LHCN-M2 (cell line): ENCODE measurements around the gene HSF5. TPM values are rescaled to one million over a fixed set of nuclear protein-coding genes. Genes with fewer than 3 reads are reported as not detected.

Experiments used
- total RNA-seq: library from RNA; depleted of rRNA; stranded (reverse); fragments of >200 nt; gene quantifications from 2 replicates; pipeline ENCODE4 v1.2.3, GENCODE V29; 2014; rRNA removed

Gene HSF5
- total RNA-seq, 1 experiment from 2014 or later: not detected

Other genes with a start within 250 kb of the HSF5 start
- gene LPO, start 249.8 kb downstream of the HSF5 start, total RNA-seq: not detected in 2 replicates
- not detected in 2 replicates for gene MPO, start 207.5 kb downstream of the HSF5 start, total RNA-seq
- gene TSPOAP1, start 159.6 kb downstream of the HSF5 start, total RNA-seq: 0.06 and 0.11 TPM in 2 replicates
- gene SUPT4H1, start 136.2 kb downstream of the HSF5 start, total RNA-seq: 46.0 and 65.7 TPM in 2 replicates
- gene RNF43, start 70.9 kb downstream of the HSF5 start, total RNA-seq: not detected in 2 replicates
- 56.2 and 58.2 TPM in 2 replicates for gene MTMR4, start 26.2 kb upstream of the HSF5 start, total RNA-seq
- not detected in 2 replicates for gene TEX14, start 203.6 kb upstream of the HSF5 start, total RNA-seq
- gene RAD51C, start 204.2 kb upstream of the HSF5 start, total RNA-seq: 36.7 and 37.5 TPM in 2 replicates